Activated B cell treated with CpG ODN at 0.5 μM for 24 hours (primary cell): ENCODE measurements around the gene ZSCAN32. TPM values are rescaled to one million over a fixed set of nuclear protein-coding genes. Genes with fewer than 3 reads are reported as not detected.

ENCODE experiments used
- ATAC-seq: fragments of 200-7000 bp; cut with Tn5 transposase; one replicate; pipeline ENCODE4 v1.10.0; 2021; ENCODE audit warnings: low read depth, mild to moderate bottlenecking, moderate library complexity
- CTCF ChIA-PET: fragments of 350-600 bp; sonication (Branson Sonifier 250); formaldehyde crosslinking; loops from one replicate; lab custom pipeline; 2021; ENCODE audit warnings: antibody characterized with exemption; lab: Charles Lee
- POLR2A ChIA-PET: fragments of 350-600 bp; sonication (Branson Sonifier 250); formaldehyde crosslinking; loops from one replicate; lab custom pipeline; 2021; ENCODE audit warnings: antibody characterized with exemption; lab: Charles Lee
- DNase-seq: peaks from one replicate; pipeline ENCODE4 v3.0.0; 2022
- H3K27ac Mint-ChIP-seq: one replicate; pipeline ENCODE4 v1.8.0; 2020; ENCODE audit warnings: mixed read lengths
- H3K27me3 Mint-ChIP-seq: one replicate; pipeline ENCODE4 v1.8.0; 2021; ENCODE audit warnings: mixed read lengths
- H3K36me3 Mint-ChIP-seq: one replicate; pipeline ENCODE4 v1.8.0; 2021; ENCODE audit warnings: low read depth, mixed read lengths
- H3K4me1 Mint-ChIP-seq: one replicate; pipeline ENCODE4 v1.8.0; 2021; ENCODE audit warnings: mixed read lengths
- H3K4me3 Mint-ChIP-seq: one replicate; pipeline ENCODE4 v1.8.0; 2020; ENCODE audit warnings: mild to moderate bottlenecking, mixed read lengths
- H3K9me3 Mint-ChIP-seq: one replicate; pipeline ENCODE4 v1.8.0; 2020; ENCODE audit warnings: mixed read lengths
- intact Hi-C: fragments of 100-400 bp; cut with micrococcal nuclease; formaldehyde crosslinking; loops from one replicate; pipeline ENCODE4 v1.15.1; 2024
- total RNA-seq: library from RNA; stranded (reverse); gene quantifications from 2 replicates; pipeline ENCODE4 v1.2.3, GENCODE V29; 2022
- TF ChIP-seq, protein P1 (sequence below): fragments of 200-600 bp; IDR thresholded peaks from one replicate; pipeline ENCODE4 v1.8.0; 2022; ENCODE audit warnings: antibody characterized with exemption, mild to moderate bottlenecking

Gene ZSCAN32
- total RNA-seq, 1 donor from 2014 or later: 21.7 TPM

DNA sequence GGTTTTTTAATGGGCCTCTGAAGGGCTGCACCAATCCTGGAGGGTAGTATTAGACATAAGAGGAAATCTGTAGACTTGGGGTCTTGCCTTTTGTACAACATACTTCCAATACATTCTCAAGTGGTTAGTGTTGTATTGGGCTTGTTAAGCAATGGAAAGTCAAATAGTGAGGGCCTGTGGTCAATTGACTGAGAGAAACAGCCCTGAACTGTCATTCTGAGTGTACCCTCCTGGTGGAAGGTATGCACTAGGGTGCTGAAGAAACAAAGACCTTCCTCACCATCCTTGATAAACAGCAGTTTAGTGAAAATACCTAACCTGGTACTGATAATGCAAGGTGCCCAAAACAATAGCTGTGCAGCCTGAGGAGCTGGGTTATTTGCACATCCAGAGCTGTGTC is 22.9 kb downstream of the ZSCAN32 start:
- intact Hi-C loops: no loop called here
- Mint-ChIP-seq H3K27ac (no peak overlapping the region), H3K27me3 (no peaks in the 10 kb centered on the region), H3K36me3 (peaks cover 72% of the 10 kb centered on the region), H3K4me3 (no peak overlapping the region), H3K9me3 (peaks cover 53% of the 10 kb centered on the region), H3K4me1 (no peaks in the 10 kb centered on the region)
- DNase-seq (no peak), ATAC-seq (no peak)
- TF ChIP-seq, protein P1, sequence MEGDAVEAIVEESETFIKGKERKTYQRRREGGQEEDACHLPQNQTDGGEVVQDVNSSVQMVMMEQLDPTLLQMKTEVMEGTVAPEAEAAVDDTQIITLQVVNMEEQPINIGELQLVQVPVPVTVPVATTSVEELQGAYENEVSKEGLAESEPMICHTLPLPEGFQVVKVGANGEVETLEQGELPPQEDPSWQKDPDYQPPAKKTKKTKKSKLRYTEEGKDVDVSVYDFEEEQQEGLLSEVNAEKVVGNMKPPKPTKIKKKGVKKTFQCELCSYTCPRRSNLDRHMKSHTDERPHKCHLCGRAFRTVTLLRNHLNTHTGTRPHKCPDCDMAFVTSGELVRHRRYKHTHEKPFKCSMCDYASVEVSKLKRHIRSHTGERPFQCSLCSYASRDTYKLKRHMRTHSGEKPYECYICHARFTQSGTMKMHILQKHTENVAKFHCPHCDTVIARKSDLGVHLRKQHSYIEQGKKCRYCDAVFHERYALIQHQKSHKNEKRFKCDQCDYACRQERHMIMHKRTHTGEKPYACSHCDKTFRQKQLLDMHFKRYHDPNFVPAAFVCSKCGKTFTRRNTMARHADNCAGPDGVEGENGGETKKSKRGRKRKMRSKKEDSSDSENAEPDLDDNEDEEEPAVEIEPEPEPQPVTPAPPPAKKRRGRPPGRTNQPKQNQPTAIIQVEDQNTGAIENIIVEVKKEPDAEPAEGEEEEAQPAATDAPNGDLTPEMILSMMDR: no peak
- ChIA-PET CTCF (no interaction called here), POLR2A (no interaction called here)

GRCh38 chr16:3375680-3376079 is 25.1 kb downstream of the ZSCAN32 start:
- POLR2A ChIA-PET: no interaction called here

DNA sequence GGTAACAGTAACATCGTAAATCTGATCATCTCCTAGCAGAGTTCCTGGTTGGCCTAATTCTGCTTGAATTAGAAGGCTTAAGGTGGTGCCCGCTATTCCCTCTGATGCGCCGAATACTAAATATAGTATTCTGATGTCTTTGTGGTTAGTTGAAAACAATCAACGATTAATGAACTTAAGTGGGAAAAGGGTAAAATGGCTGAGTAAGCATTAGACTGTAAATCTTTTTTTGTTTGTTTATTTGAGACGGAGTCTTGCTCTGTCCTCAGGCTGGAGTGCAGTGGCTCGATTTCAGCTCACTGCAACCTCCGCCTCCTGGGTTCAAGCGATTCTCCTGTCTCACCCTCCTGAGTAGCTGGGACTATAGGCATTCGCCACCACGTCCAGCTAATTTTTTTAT is 31.7 kb downstream of the ZSCAN32 start:
- no peak overlapping the region for H3K4me3 Mint-ChIP-seq
- intact Hi-C loops: no loop called here

More at GRCh38 chr16:3375680-3376079, 25.1 kb downstream of the ZSCAN32 start:
- DNase-seq (no peak), ATAC-seq (no peak)
- Mint-ChIP-seq H3K36me3 (peaks cover 53% of the 10 kb centered on the region), H3K4me3 (no peak overlapping the region), H3K4me1 (no peaks in the 10 kb centered on the region), H3K9me3 (peaks cover 40% of the 10 kb centered on the region), H3K27ac (no peak overlapping the region), H3K27me3 (no peaks in the 10 kb centered on the region)
- intact Hi-C loops: no loop called here
- TF ChIP-seq, protein P1: no peak
- CTCF ChIA-PET: no interaction called here

GRCh38 chr16:3364774-3365427 is 35.9 kb downstream of the ZSCAN32 start:
- peaks cover 12% of the 10 kb centered on the region for H3K4me1 Mint-ChIP-seq
- H3K27ac Mint-ChIP-seq: peak overlapping the region; percentile 84
- H3K36me3 Mint-ChIP-seq: peaks cover 5% of the 10 kb centered on the region
- peak; percentile 65 for DNase-seq
- TF ChIP-seq, protein P1: no peak
- CTCF ChIA-PET: no interaction called here
- ATAC-seq: peak; percentile 95
- POLR2A ChIA-PET: interaction anchor here (0.6 to 1.6 kb wide), 8 partner anchors 36 to 961 kb away, joined by 3 to 14 read pairs (median 6); partner anchors contain the start of genes NAA60, TIGD7, ZNF174 and ZNF597
- intact Hi-C loops: loop anchor here (1.0 to 5.0 kb wide), 5 partner anchors 36 to 130 kb away; partner anchors contain the start of genes NAA60, TIGD7, ZNF174 and ZNF200
- peak overlapping the region; percentile 82 for H3K4me3 Mint-ChIP-seq
- peaks cover 10% of the 10 kb centered on the region for H3K9me3 Mint-ChIP-seq
- H3K27me3 Mint-ChIP-seq: peaks cover 9% of the 10 kb centered on the region

More for the DNA sequence above, 31.7 kb downstream of the ZSCAN32 start:
- Mint-ChIP-seq H3K27ac (no peak overlapping the region), H3K4me1 (peaks cover 12% of the 10 kb centered on the region), H3K36me3 (peaks cover 13% of the 10 kb centered on the region), H3K9me3 (peaks cover 11% of the 10 kb centered on the region), H3K27me3 (no peaks in the 10 kb centered on the region)
- ChIA-PET CTCF (no interaction called here), POLR2A (no interaction called here)
- ATAC-seq (no peak), DNase-seq (no peak)
- TF ChIP-seq, protein P1: no peak

DNA sequence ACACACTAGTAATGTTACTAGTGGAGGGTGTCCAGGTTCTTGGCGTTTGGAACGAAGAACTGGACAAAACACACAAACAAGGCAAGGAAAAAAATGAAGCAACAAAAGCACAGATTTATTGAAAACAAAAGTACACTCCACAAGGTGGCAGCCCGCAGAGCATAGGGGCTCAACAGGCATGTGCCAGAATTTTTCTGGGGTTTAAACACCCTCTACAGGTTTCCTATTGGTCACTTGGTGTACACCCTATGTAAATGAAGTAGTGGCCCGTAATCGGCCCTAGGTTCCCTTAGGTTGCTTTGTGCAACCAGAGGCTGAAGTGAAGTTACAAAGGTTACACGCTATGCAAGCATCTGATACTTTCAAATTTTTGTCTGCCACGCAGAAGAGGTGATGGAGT is 37.0 kb downstream of the ZSCAN32 start:
- POLR2A ChIA-PET: no interaction called here
- H3K4me1 Mint-ChIP-seq: peaks cover 12% of the 10 kb centered on the region
- H3K27me3 Mint-ChIP-seq: peaks cover 9% of the 10 kb centered on the region
- intact Hi-C loops: loop anchor here (2.0 to 5.0 kb wide), 2 partner anchors 37 to 56 kb away; partner anchors contain the start of genes TIGD7, ZNF174, ZNF75A and ZSCAN32
- CTCF ChIA-PET: no interaction called here
- TF ChIP-seq, protein P1: no peak
- H3K4me3 Mint-ChIP-seq: peak overlapping the region; percentile 17
- peaks cover 10% of the 10 kb centered on the region for H3K9me3 Mint-ChIP-seq
- ATAC-seq (no peak), DNase-seq (no peak)
- H3K36me3 Mint-ChIP-seq: peaks cover 5% of the 10 kb centered on the region
- no peak overlapping the region for H3K27ac Mint-ChIP-seq
